Loucy (cell line): ENCODE measurements around the gene UNG.

Experiments used
- EZH2phosphoT487 ChIP-seq: fragments of 200-600 bp; IDR thresholded peaks from 2 replicates; pipeline ENCODE4 v1.6.1; 2018; ENCODE audit warnings: antibody characterized with exemption, mild to moderate bottlenecking, moderate library complexity, borderline replicate concordance
- TF ChIP-seq, protein P1 (sequence below): fragments of 200-600 bp; sonication (generic); conservative IDR thresholded peaks from 2 replicates; pipeline ENCODE4 v1.5.1; 2014; ENCODE audit warnings: mild to moderate bottlenecking, antibody characterized with exemption, low read length

DNA sequence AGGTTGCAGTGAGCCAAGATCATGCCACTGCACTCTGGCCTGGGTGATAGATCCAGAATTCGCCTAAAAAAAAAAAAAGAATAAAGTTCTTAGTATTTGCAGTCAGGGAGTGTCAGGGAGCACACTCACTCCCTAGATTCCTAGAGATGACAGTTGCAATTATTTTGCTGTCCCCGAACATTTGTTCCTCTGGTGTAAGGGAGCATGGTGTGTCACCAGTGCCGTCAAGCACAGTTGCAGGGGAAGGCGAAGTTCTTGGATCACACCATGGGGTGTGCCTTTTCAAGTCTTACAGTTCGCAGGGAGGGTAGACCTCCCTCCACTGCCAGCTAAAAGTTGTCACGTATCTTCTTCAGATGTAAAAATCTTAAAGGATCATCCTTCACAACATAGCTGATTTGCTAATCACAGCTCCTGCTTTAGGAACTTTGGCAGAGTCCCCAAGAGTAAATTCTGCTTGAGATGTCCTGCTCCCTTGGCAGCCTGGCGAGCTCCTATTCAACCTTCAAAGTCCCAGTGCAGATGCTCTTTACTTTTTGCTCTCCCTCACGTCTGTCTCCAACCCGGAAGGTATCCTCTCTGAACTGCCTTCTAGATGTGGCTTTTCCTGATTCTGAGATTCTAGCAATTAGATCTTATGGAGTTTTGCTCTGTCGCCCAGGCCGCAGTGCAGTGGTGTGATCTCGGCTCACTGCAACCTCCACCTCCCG lies 30.3 kb downstream of the UNG start:
- TF ChIP-seq, protein P1, sequence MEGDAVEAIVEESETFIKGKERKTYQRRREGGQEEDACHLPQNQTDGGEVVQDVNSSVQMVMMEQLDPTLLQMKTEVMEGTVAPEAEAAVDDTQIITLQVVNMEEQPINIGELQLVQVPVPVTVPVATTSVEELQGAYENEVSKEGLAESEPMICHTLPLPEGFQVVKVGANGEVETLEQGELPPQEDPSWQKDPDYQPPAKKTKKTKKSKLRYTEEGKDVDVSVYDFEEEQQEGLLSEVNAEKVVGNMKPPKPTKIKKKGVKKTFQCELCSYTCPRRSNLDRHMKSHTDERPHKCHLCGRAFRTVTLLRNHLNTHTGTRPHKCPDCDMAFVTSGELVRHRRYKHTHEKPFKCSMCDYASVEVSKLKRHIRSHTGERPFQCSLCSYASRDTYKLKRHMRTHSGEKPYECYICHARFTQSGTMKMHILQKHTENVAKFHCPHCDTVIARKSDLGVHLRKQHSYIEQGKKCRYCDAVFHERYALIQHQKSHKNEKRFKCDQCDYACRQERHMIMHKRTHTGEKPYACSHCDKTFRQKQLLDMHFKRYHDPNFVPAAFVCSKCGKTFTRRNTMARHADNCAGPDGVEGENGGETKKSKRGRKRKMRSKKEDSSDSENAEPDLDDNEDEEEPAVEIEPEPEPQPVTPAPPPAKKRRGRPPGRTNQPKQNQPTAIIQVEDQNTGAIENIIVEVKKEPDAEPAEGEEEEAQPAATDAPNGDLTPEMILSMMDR = no peak
- TF ChIP-seq EZH2phosphoT487 = no peak
